B cell (primary cell): ENCODE measurements around the gene RPL29. TPM values are rescaled to one million over a fixed set of nuclear protein-coding genes. Genes with fewer than 3 reads are reported as not detected.

ENCODE experiments used
- ATAC-seq: fragments of 200-7000 bp; cut with Tn5 transposase; one replicate; pipeline ENCODE4 v1.10.0; 2021; ENCODE audit warnings: low read depth, mild to moderate bottlenecking, moderate number of reproducible peaks, moderate library complexity
- CTCF ChIA-PET: fragments of 350-600 bp; sonication (Branson Sonifier 250); formaldehyde crosslinking; loops from one replicate; lab custom pipeline; 2021; ENCODE audit warnings: antibody characterized with exemption, inconsistent platforms; lab: Charles Lee
- POLR2A ChIA-PET: fragments of 350-600 bp; sonication (Branson Sonifier 250); formaldehyde crosslinking; loops from one replicate; lab custom pipeline; 2021; ENCODE audit warnings: antibody characterized with exemption; lab: Charles Lee
- DNase-seq: peaks from one replicate; pipeline ENCODE4 v3.0.0; 2013
- H2AFZ ChIP-seq: 2 replicates; pipeline ENCODE4 v1.6.1; 2012; ENCODE audit warnings: mild to moderate bottlenecking, low read depth, low read length; ENCODE audit not compliant: insufficient read depth, poor library complexity, severe bottlenecking
- H3K27ac ChIP-seq, 2 donors: 1 replicate in 1 of 2; 2 replicates in 1 of 2; pipeline ENCODE4 v1.5.1; 2012 to 2013; ENCODE audit warnings: low read length in 2 of 2, mild to moderate bottlenecking in 2 of 2, moderate library complexity in 1 of 2
- H3K27me3 ChIP-seq, 4 experiments: fragments of 200-600 bp in 1 of 4; sonication (generic) in 1 of 4; replicated peaks in 1 of 4; 1 replicate in 2 of 4; 2 replicates in 2 of 4; pipeline versions ENCODE4 v1.6.1 to v1.7.0; 2013 to 2016; ENCODE audit warnings: low read length in 3 of 4, mild to moderate bottlenecking in 2 of 4, mixed read lengths in 1 of 4, moderate library complexity in 1 of 4; ENCODE audit not compliant: insufficient read depth in 4 of 4, control insufficient read depth in 3 of 4; ENCODE audit errors: control extremely low read depth in 1 of 4
- H3K36me3 ChIP-seq, 2 experiments: replicated peaks in 1 of 2; 1 replicate in 1 of 2; 2 replicates in 1 of 2; pipeline versions ENCODE4 v1.6.1 to v1.7.1; 2013; ENCODE audit warnings: low read length in 1 of 2; ENCODE audit not compliant: insufficient read depth in 2 of 2, control insufficient read depth in 1 of 2; ENCODE audit errors: control extremely low read depth in 1 of 2, extremely low read depth in 1 of 2
- H3K4me1 ChIP-seq, 2 donors: fragments of 200-600 bp in 1 of 2; sonication (generic) in 1 of 2; 1 replicate in 1 of 2; 2 replicates in 1 of 2; pipeline versions ENCODE4 v1.5.1 to v1.6.1; 2013 to 2017; ENCODE audit warnings: low read length in 2 of 2; ENCODE audit not compliant: control insufficient read depth in 2 of 2, insufficient read depth in 2 of 2
- H3K4me2 ChIP-seq: replicated peaks from 2 replicates; pipeline ENCODE3; 2012; ENCODE audit warnings: mild to moderate bottlenecking, low read depth, low read length; ENCODE audit not compliant: poor library complexity, severe bottlenecking
- H3K4me3 ChIP-seq, 5 experiments: fragments of 200-600 bp in 1 of 5; sonication (generic) in 1 of 5; 1 replicate in 3 of 5; 2 replicates in 2 of 5; pipeline versions ENCODE4 v1.5.1 to v1.7.0; 2011 to 2016; ENCODE audit warnings: low read length in 4 of 5, mild to moderate bottlenecking in 4 of 5, low read depth in 2 of 5, control low read depth in 1 of 5, moderate library complexity in 1 of 5; ENCODE audit not compliant: insufficient read depth in 1 of 5; ENCODE audit errors: control extremely low read depth in 1 of 5, extremely low read depth in 1 of 5
- H3K79me2 ChIP-seq: fragments of 200-600 bp; sonication (generic); one replicate; pipeline ENCODE4 v1.6.0; 2016; ENCODE audit warnings: low read length; ENCODE audit not compliant: control insufficient read depth, insufficient read depth
- H3K9ac ChIP-seq: fragments of 200-600 bp; sonication (generic); 2 replicates; pipeline ENCODE4 v1.6.1; 2017; ENCODE audit warnings: mild to moderate bottlenecking, low read length, moderate library complexity
- H3K9me3 ChIP-seq, 3 donors: one replicate each; pipeline versions ENCODE4 v1.6.1 to v1.7.1; 2013; ENCODE audit warnings: low read length in 2 of 3; ENCODE audit not compliant: control insufficient read depth in 2 of 3, insufficient read depth in 1 of 3; ENCODE audit errors: control extremely low read depth in 1 of 3
- H4K20me1 ChIP-seq: 2 replicates; pipeline ENCODE4 v1.6.0; 2012; ENCODE audit warnings: mild to moderate bottlenecking, low read length; ENCODE audit not compliant: insufficient read depth, control insufficient read depth, poor library complexity, severe bottlenecking
- H3K27ac Mint-ChIP-seq: one replicate; pipeline ENCODE4 v1.8.0; 2021; ENCODE audit warnings: mixed read lengths
- H3K27me3 Mint-ChIP-seq: one replicate; pipeline ENCODE4 v1.8.0; 2021; ENCODE audit warnings: mixed read lengths
- H3K4me1 Mint-ChIP-seq: one replicate; pipeline ENCODE4 v1.8.0; 2021; ENCODE audit warnings: mixed read lengths
- H3K4me3 Mint-ChIP-seq: one replicate; pipeline ENCODE4 v1.8.0; 2021; ENCODE audit warnings: mixed read lengths
- H3K9me3 Mint-ChIP-seq: one replicate; pipeline ENCODE4 v1.8.0; 2022; ENCODE audit warnings: mixed read lengths; ENCODE audit not compliant: insufficient read depth
- CTCF ChIP-seq: fragments of 200-600 bp; IDR thresholded peaks from one replicate; pipeline ENCODE4 v1.8.0; 2022; ENCODE audit warnings: antibody characterized with exemption, mild to moderate bottlenecking
- EZH2 ChIP-seq: IDR thresholded peaks from 2 replicates; pipeline ENCODE4 v1.6.1; 2012; ENCODE audit warnings: borderline replicate concordance, low read depth, mild to moderate bottlenecking, moderate library complexity, low read length; ENCODE audit not compliant: insufficient read depth, poor library complexity, severe bottlenecking
- WGBS: methylation state at CpG from one replicate; pipeline ENCODE4 v1.1.5; 2013; ENCODE audit warnings: missing lambda C conversion rate; ENCODE audit not compliant: insufficient coverage; 5-methylcytosine and 5-hydroxymethylcytosine counted together
- intact Hi-C: fragments of 100-400 bp; cut with micrococcal nuclease; formaldehyde crosslinking; loops from one replicate; pipeline ENCODE4 v1.10.0; 2022
- polyA plus RNA-seq: library from polyadenylated mRNA; depleted of rRNA; stranded (reverse); fragments of >200 nt; gene quantifications from 2 replicates; pipeline ENCODE4 v1.2.3, GENCODE V29; 2012
- total RNA-seq, 2 donors: library from RNA; stranded (reverse); fragments of 120-200 nt in 1 of 2; gene quantifications; 1 replicate in 1 of 2; 2 replicates in 1 of 2; pipeline versions ENCODE4 v1.2.3 to v1.2.4, GENCODE V29; 2013 to 2022

Gene RPL29
- total and polyA plus RNA-seq, 2 donors (not counting 1 experiment from before 2014, with no cell fraction given) = 1,552 to 3,787 TPM

- H3K27me3 Mint-ChIP-seq = peaks cover 4% of the 10 kb centered on the region
- Histone ChIP-seq H3K9ac (no peak overlapping the region), H3K4me3 (no peak overlapping the region), H3K9me3 (no peaks in the 10 kb centered on the region), H3K36me3 (no peaks in the 10 kb centered on the region), H3K4me1 (peaks cover 10 to 14% of the 10 kb centered on the region in 2 donors), H3K27me3 (no peaks in the 10 kb centered on the region), H2AFZ (no peak overlapping the region), H3K4me2 (no peak overlapping the region), H4K20me1 (no peaks in the 10 kb centered on the region), H3K79me2 (no peaks in the 10 kb centered on the region), H3K27ac (no peak overlapping the region)
- CTCF ChIA-PET = no interaction called here
- TF ChIP-seq EZH2 = no peak
- no peak for TF ChIP-seq CTCF
- no peak for DNase-seq
- POLR2A ChIA-PET = no interaction called here
- ATAC-seq = no peak
- no peaks in the 10 kb centered on the region for H3K9me3 Mint-ChIP-seq
- WGBS = 83% methylated on average over 4 of the region's 4 CpGs
- no peak overlapping the region for H3K27ac Mint-ChIP-seq
- H3K4me3 Mint-ChIP-seq = no peak overlapping the region
- intact Hi-C loops = no loop called here
- peaks cover 23% of the 10 kb centered on the region for H3K4me1 Mint-ChIP-seq
Measured at GRCh38 chr3:52026041-52026440, 30.3 kb upstream of the RPL29 start.

GRCh38 chr3:52025453-52025852, 29.8 kb upstream of the RPL29 start:
- Histone ChIP-seq H3K27me3 (no peaks in the 10 kb centered on the region), H3K9ac (no peak overlapping the region), H3K4me3 (no peak overlapping the region), H3K79me2 (no peaks in the 10 kb centered on the region), H3K27ac (no peak overlapping the region), H3K4me1 (peaks cover 10 to 14% of the 10 kb centered on the region in 2 donors), H3K9me3 (no peaks in the 10 kb centered on the region), H4K20me1 (no peaks in the 10 kb centered on the region), H2AFZ (no peak overlapping the region), H3K36me3 (no peaks in the 10 kb centered on the region), H3K4me2 (no peak overlapping the region)
- ATAC-seq = no peak
- intact Hi-C loops = no loop called here
- Mint-ChIP-seq H3K4me3 (no peak overlapping the region), H3K27me3 (peaks cover 4% of the 10 kb centered on the region), H3K27ac (no peak overlapping the region), H3K4me1 (peaks cover 23% of the 10 kb centered on the region), H3K9me3 (no peaks in the 10 kb centered on the region)
- ChIA-PET CTCF (no interaction called here), POLR2A (no interaction called here)
- TF ChIP-seq EZH2 (no peak), CTCF (no peak)
- WGBS = 82% methylated on average over 6 of the region's 7 CpGs
- DNase-seq = no peak
